ENCODE results near the gene TASOR2.

- TF ChIP-seq EP300 (conservative IDR thresholded peaks at IDR 0.05; ENCODE audit: poor library complexity, severe bottlenecking) (no peak), CTCF (IDR thresholded peaks at IDR 0.05; ENCODE audit: poor library complexity, severe bottlenecking) (no peak), POLR2AphosphoS5 (IDR thresholded peaks at IDR 0.05) (no peak)
These were observed 44.1 kb upstream of the TASOR2 start for GRCh38 chr10:5640501-5640900.
